CD14-positive monocyte (primary cell): ENCODE data around the gene LAG3. TPM values are rescaled to one million over a fixed set of nuclear protein-coding genes. Genes with fewer than 3 reads are reported as not detected.
A peak's percentile ranks its signal among the peaks of the same experiment; 100 is the strongest.

Experiments used
- DNase-seq, 3 donors: peaks; one replicate each; pipeline ENCODE4 v3.0.0-alpha.2; 2011 to 2022
- H2AFZ ChIP-seq: 2 replicates; pipeline ENCODE4 v1.6.0; 2012; ENCODE audit warnings: mild to moderate bottlenecking, low read depth, low read length, inconsistent platforms; ENCODE audit not compliant: insufficient read depth, poor library complexity, severe bottlenecking
- H3K27ac ChIP-seq, 2 donors: 1 replicate in 1 of 2; 2 replicates in 1 of 2; pipeline ENCODE4 v1.5.1; 2012 to 2013; ENCODE audit warnings: low read length in 2 of 2, control low read depth in 1 of 2, inconsistent platforms in 1 of 2, low read depth in 1 of 2, mild to moderate bottlenecking in 1 of 2
- H3K27me3 ChIP-seq, 2 donors: one replicate each; pipeline versions ENCODE4 v1.6.0 to v1.6.1; 2011 to 2013; ENCODE audit warnings: low read length in 2 of 2; ENCODE audit not compliant: control insufficient read depth in 2 of 2, insufficient read depth in 2 of 2
- H3K36me3 ChIP-seq, 2 donors: replicated peaks in 1 of 2; 1 replicate in 1 of 2; 2 replicates in 1 of 2; pipeline versions ENCODE4 v1.5.1 to v1.6.1; 2012 to 2013; ENCODE audit warnings: low read length in 2 of 2, control low read depth in 1 of 2, inconsistent platforms in 1 of 2, mild to moderate bottlenecking in 1 of 2; ENCODE audit not compliant: insufficient read depth in 2 of 2, control insufficient read depth in 1 of 2
- H3K4me1 ChIP-seq, 2 donors: 1 replicate in 1 of 2; 2 replicates in 1 of 2; pipeline versions ENCODE4 v1.5.1 to v1.6.1; 2012 to 2013; ENCODE audit warnings: low read length in 2 of 2, control low read depth in 1 of 2, inconsistent platforms in 1 of 2, mild to moderate bottlenecking in 1 of 2, moderate library complexity in 1 of 2; ENCODE audit not compliant: insufficient read depth in 2 of 2, control insufficient read depth in 1 of 2
- H3K4me2 ChIP-seq: replicated peaks from 2 replicates; pipeline ENCODE3; 2012; ENCODE audit warnings: low read length, moderate library complexity, mild to moderate bottlenecking; ENCODE audit not compliant: poor library complexity, severe bottlenecking; ENCODE audit errors: extremely low read depth
- H3K4me3 ChIP-seq, 3 experiments: fragments of 200-600 bp in 1 of 3; sonication (generic) in 1 of 3; replicated peaks in 1 of 3; 1 replicate in 2 of 3; 2 replicates in 1 of 3; pipeline ENCODE4 v1.5.1; 2011 to 2013; ENCODE audit warnings: low read length in 3 of 3, mild to moderate bottlenecking in 3 of 3, control low read depth in 2 of 3, low read depth in 2 of 3, inconsistent platforms in 1 of 3, moderate library complexity in 1 of 3
- H3K79me2 ChIP-seq: 2 replicates; pipeline ENCODE4 v1.6.0; 2012; ENCODE audit warnings: mild to moderate bottlenecking, control low read depth, inconsistent platforms, low read length, moderate library complexity; ENCODE audit not compliant: insufficient read depth
- H3K9ac ChIP-seq: 2 replicates; pipeline ENCODE4 v1.6.0; 2017; ENCODE audit warnings: low read length, mild to moderate bottlenecking; ENCODE audit not compliant: insufficient read depth, poor library complexity, severe bottlenecking
- H3K9me3 ChIP-seq, 2 donors: replicated peaks in 1 of 2; 1 replicate in 1 of 2; 2 replicates in 1 of 2; pipeline versions ENCODE4 v1.5.1 to v1.6.1; 2012 to 2013; ENCODE audit warnings: low read length in 2 of 2, control low read depth in 1 of 2; ENCODE audit not compliant: control insufficient read depth in 1 of 2, insufficient read depth in 1 of 2
- H4K20me1 ChIP-seq: 2 replicates; pipeline ENCODE4 v1.6.0; 2012; ENCODE audit warnings: mild to moderate bottlenecking, low read length, control low read depth, moderate library complexity; ENCODE audit not compliant: insufficient read depth
- H3K27ac Mint-ChIP-seq, 7 donors: one replicate each; pipeline ENCODE4 v1.8.0; 2020; ENCODE audit warnings: mild to moderate bottlenecking in 7 of 7, mixed read lengths in 7 of 7, moderate library complexity in 6 of 7, inconsistent platforms in 2 of 7
- H3K27me3 Mint-ChIP-seq, 3 donors: one replicate each; pipeline ENCODE4 v1.8.0; 2021 to 2022; ENCODE audit warnings: low read depth in 3 of 3, mild to moderate bottlenecking in 3 of 3, mixed read lengths in 3 of 3, moderate library complexity in 3 of 3, inconsistent platforms in 1 of 3
- H3K36me3 Mint-ChIP-seq, 2 donors: one replicate each; pipeline ENCODE4 v1.8.0; 2020; ENCODE audit warnings: mixed read lengths in 2 of 2, inconsistent platforms in 1 of 2, mild to moderate bottlenecking in 1 of 2
- H3K4me1 Mint-ChIP-seq: one replicate; pipeline ENCODE4 v1.8.0; 2020; ENCODE audit warnings: mild to moderate bottlenecking, mixed read lengths
- H3K4me3 Mint-ChIP-seq, 2 donors: one replicate each; pipeline ENCODE4 v1.8.0; 2020; ENCODE audit warnings: mild to moderate bottlenecking in 2 of 2, mixed read lengths in 2 of 2, moderate library complexity in 1 of 2
- H3K9me3 Mint-ChIP-seq, 7 donors: one replicate each; pipeline ENCODE4 v1.8.0; 2020 to 2022; ENCODE audit warnings: mixed read lengths in 7 of 7, mild to moderate bottlenecking in 6 of 7, moderate library complexity in 6 of 7, inconsistent platforms in 2 of 7
- CTCF ChIP-seq: fragments of 200-600 bp; IDR thresholded peaks from one replicate; pipeline ENCODE4 v1.8.0; 2022; ENCODE audit warnings: antibody characterized with exemption, mild to moderate bottlenecking
- WGBS: methylation state at CpG from one replicate; pipeline ENCODE4 v1.1.5; 2013; ENCODE audit warnings: missing lambda C conversion rate; ENCODE audit not compliant: insufficient coverage; 5-methylcytosine and 5-hydroxymethylcytosine counted together
- intact Hi-C, 2 donors: fragments of 100-400 bp; cut with micrococcal nuclease; formaldehyde crosslinking; loops; one replicate each; pipeline versions ENCODE4 v1.15.0 to v1.15.1; 2023
- polyA plus RNA-seq, 3 donors: library from polyadenylated mRNA; depleted of rRNA in 1 of 3; unstranded in 2 of 3; stranded (reverse) in 1 of 3; fragments of 300-500 nt in 2 of 3; fragments of >200 nt in 1 of 3; fragmentation: Illumina TruSeq in 2 of 3; gene quantifications; 1 replicate in 2 of 3; 2 replicates in 1 of 3; pipeline ENCODE4 v1.2.3, GENCODE V29; 2012 to 2021

The LAG3 gene
- polyA plus RNA-seq, 3 donors = 0.04 TPM; not detected in 2

GRCh38 chr12:6782119-6782518, 9.8 kb downstream of the LAG3 start:
- H3K4me3 Mint-ChIP-seq = no peak overlapping the region

GRCh38 chr12:6782850-6783566, 10.7 kb downstream of the LAG3 start:
- no peak overlapping the region for H2AFZ ChIP-seq
- H3K27me3 Mint-ChIP-seq = peaks cover 8 to 10% (median 9%) of the 10 kb centered on the region in 3 donors
- peaks cover 0 to 4% of the 10 kb centered on the region in 2 donors for H3K27me3 ChIP-seq
- no peak overlapping the region for H3K4me3 ChIP-seq
- H3K27ac ChIP-seq = no peak overlapping the region
- no peaks in the 10 kb centered on the region for H4K20me1 ChIP-seq
- no peaks in the 10 kb centered on the region for H3K9me3 Mint-ChIP-seq
- peaks cover 54 to 68% of the 10 kb centered on the region in 2 donors for H3K4me1 ChIP-seq
- no peak overlapping the region for H3K4me3 Mint-ChIP-seq
- no peak overlapping the region for H3K9ac ChIP-seq
- H3K36me3 Mint-ChIP-seq = no peaks in the 10 kb centered on the region
- no peaks in the 10 kb centered on the region for H3K79me2 ChIP-seq
- no peaks in the 10 kb centered on the region for H3K9me3 ChIP-seq
- H3K4me1 Mint-ChIP-seq = peaks cover 55% of the 10 kb centered on the region
- DNase-seq = no peak
- no peak overlapping the region for H3K4me2 ChIP-seq
- 74% methylated on average over 6 of the region's 10 CpGs for WGBS
- peak overlapping the region in 1 of 7 donors; percentile 74 for H3K27ac Mint-ChIP-seq
- intact Hi-C loops = no loop called here
- H3K36me3 ChIP-seq = no peaks in the 10 kb centered on the region
- TF ChIP-seq CTCF = no peak

More at GRCh38 chr12:6782119-6782518, 9.8 kb downstream of the LAG3 start:
- Histone ChIP-seq H2AFZ (no peak overlapping the region), H3K79me2 (no peaks in the 10 kb centered on the region), H3K9ac (no peak overlapping the region), H4K20me1 (no peaks in the 10 kb centered on the region), H3K4me2 (no peak overlapping the region), H3K36me3 (no peaks in the 10 kb centered on the region), H3K4me1 (peaks cover 50 to 66% of the 10 kb centered on the region in 2 donors), H3K9me3 (no peaks in the 10 kb centered on the region), H3K4me3 (no peak overlapping the region), H3K27me3 (peaks cover 0 to 13% of the 10 kb centered on the region in 2 donors), H3K27ac (no peak overlapping the region)
- H3K4me1 Mint-ChIP-seq = peaks cover 51% of the 10 kb centered on the region
- TF ChIP-seq CTCF = no peak
- H3K36me3 Mint-ChIP-seq = no peaks in the 10 kb centered on the region
- peaks cover 14 to 19% (median 18%) of the 10 kb centered on the region in 3 donors for H3K27me3 Mint-ChIP-seq
- intact Hi-C loops = no loop called here
- WGBS = no CpG with 5 or more reads among the region's 6 CpGs
- no peak for DNase-seq
- H3K27ac Mint-ChIP-seq = no peak overlapping the region
- no peaks in the 10 kb centered on the region for H3K9me3 Mint-ChIP-seq
